ENCODE measurements around the gene CABP2. TPM values are rescaled to one million over a fixed set of nuclear protein-coding genes. Genes with fewer than 3 reads are reported as not detected.
"Not testable (repeated sequence)": the region's sequence is repeated elsewhere in the genome, so short reads cannot be mapped to it uniquely, and the experiment has no call there.

Gene CABP2
- total RNA-seq, 1 donor from 2014 or later, result not detected

DNA sequence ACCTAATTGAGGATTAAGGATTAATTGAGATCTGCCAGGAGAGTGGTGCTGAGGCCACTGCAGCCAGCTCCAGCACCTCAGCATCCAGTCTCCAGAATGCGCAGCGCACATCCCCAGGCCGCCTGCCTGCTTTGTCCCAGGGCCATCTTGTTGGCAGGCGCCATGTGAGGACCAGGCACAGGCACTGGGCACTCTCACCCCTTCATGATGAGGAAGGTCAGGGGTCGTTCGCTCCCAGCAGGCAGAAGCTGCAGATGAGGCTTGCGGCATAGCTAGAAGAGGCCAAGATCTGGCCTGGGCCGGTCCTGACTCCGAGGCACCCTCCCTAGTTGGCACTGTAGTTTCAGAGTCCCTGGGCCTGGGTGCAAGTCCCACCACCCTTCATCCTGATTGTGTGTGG lies 6.4 kb downstream of the CABP2 start:
- no peaks in the 10 kb centered on the region for H3K9me3 Mint-ChIP-seq (ENCODE audit: unreplicated experiment)
- H3K36me3 Mint-ChIP-seq (ENCODE audit: unreplicated experiment), result no peaks in the 10 kb centered on the region
- no peak for DNase-seq (ENCODE audit: extremely low spot score, unreplicated experiment)
- TF ChIP-seq, protein P1, sequence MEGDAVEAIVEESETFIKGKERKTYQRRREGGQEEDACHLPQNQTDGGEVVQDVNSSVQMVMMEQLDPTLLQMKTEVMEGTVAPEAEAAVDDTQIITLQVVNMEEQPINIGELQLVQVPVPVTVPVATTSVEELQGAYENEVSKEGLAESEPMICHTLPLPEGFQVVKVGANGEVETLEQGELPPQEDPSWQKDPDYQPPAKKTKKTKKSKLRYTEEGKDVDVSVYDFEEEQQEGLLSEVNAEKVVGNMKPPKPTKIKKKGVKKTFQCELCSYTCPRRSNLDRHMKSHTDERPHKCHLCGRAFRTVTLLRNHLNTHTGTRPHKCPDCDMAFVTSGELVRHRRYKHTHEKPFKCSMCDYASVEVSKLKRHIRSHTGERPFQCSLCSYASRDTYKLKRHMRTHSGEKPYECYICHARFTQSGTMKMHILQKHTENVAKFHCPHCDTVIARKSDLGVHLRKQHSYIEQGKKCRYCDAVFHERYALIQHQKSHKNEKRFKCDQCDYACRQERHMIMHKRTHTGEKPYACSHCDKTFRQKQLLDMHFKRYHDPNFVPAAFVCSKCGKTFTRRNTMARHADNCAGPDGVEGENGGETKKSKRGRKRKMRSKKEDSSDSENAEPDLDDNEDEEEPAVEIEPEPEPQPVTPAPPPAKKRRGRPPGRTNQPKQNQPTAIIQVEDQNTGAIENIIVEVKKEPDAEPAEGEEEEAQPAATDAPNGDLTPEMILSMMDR (IDR thresholded peaks at IDR 0.05), result no peak
- H3K4me1 Mint-ChIP-seq (ENCODE audit: unreplicated experiment), result no peaks in the 10 kb centered on the region
- no peak overlapping the region for H3K27ac Mint-ChIP-seq (ENCODE audit: unreplicated experiment)
- peaks cover 30% of the 10 kb centered on the region for H3K27me3 Mint-ChIP-seq (ENCODE audit: unreplicated experiment)
- H3K4me3 Mint-ChIP-seq (ENCODE audit: unreplicated experiment), result no peak overlapping the region

DNA sequence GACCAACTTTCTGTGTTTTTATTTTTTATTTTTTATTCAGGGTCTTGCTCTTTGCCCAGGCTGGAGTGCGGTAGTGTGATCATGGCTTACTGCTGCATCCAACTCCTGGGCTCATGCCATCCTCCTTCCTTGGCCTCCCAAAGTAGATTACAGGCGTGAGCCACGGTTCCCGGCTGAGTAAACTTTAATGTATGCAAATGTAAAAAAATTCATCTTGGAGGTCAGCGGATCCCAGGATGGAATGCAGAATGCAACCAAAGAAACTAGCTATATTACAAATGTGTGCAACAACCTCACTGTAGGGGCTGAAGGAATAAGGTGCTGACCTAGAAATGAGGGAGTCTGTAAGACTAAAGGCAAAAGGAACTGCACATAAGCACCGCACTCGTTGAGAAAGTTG lies 9.1 kb downstream of the CABP2 start:
- TF ChIP-seq, protein P1 (IDR thresholded peaks at IDR 0.05), result no peak
- Mint-ChIP-seq H3K36me3 (ENCODE audit: unreplicated experiment) (no peaks in the 10 kb centered on the region), H3K4me1 (ENCODE audit: unreplicated experiment) (peaks cover under 1% of the 10 kb centered on the region), H3K9me3 (ENCODE audit: unreplicated experiment) (no peaks in the 10 kb centered on the region), H3K27ac (ENCODE audit: unreplicated experiment) (no peak overlapping the region), H3K27me3 (ENCODE audit: unreplicated experiment) (peaks cover 46% of the 10 kb centered on the region), H3K4me3 (ENCODE audit: unreplicated experiment) (no peak overlapping the region)
- no peak for DNase-seq (ENCODE audit: extremely low spot score, unreplicated experiment)

DNA sequence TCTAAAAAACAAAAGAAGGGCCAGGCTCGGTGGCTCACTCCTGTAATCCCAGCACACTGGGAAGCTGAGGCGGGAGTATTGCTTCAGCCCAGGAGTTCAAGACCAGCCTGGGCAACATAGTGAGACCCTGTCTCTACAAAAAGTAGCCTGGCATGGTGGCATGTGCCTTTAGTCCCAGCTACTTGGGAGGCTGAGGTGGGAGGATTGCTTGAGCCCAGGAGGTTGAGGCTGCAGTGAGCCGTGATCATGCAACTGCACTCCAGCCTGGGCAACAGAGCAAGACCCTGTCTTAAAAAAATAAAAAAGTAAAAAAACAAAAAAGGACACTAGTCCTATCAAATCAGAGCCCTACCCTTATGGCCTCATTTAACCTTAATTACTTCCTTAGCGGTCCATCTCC lies 11.7 kb downstream of the CABP2 start:
- not testable (repeated sequence) for H3K4me3 Mint-ChIP-seq (ENCODE audit: unreplicated experiment); DNase-seq (ENCODE audit: extremely low spot score, unreplicated experiment); H3K36me3 Mint-ChIP-seq (ENCODE audit: unreplicated experiment); H3K27ac Mint-ChIP-seq (ENCODE audit: unreplicated experiment); H3K9me3 Mint-ChIP-seq (ENCODE audit: unreplicated experiment)
- H3K27me3 Mint-ChIP-seq (ENCODE audit: unreplicated experiment), result peaks cover 40% of the 10 kb centered on the region
- peaks cover 16% of the 10 kb centered on the region for H3K4me1 Mint-ChIP-seq (ENCODE audit: unreplicated experiment)

DNA sequence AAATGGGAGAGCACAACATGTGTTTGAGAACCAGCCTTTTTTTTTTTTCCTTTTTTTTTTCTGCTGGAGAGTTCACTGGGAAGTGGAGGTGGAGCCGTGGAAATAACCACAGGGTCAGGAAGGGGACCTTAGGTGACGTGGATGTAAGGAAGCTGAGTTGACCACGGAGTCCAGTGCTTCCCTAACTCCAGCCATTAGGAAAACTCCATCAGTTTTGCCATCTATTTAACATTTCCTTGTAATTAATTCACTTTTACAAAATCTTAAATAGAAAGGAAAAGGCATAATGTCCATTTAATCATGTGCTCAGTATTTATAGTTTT lies 13.3 kb downstream of the CABP2 start:
- H3K9me3 Mint-ChIP-seq (ENCODE audit: unreplicated experiment), result no peaks in the 10 kb centered on the region
- H3K4me1 Mint-ChIP-seq (ENCODE audit: unreplicated experiment), result peaks cover 28% of the 10 kb centered on the region
- DNase-seq (ENCODE audit: extremely low spot score, unreplicated experiment), result no peak
- no peak overlapping the region for H3K27ac Mint-ChIP-seq (ENCODE audit: unreplicated experiment)
- peaks cover 32% of the 10 kb centered on the region for H3K27me3 Mint-ChIP-seq (ENCODE audit: unreplicated experiment)
- peak overlapping the region; percentile 53 for H3K4me3 Mint-ChIP-seq (ENCODE audit: unreplicated experiment)
- TF ChIP-seq, protein P1 (IDR thresholded peaks at IDR 0.05), result no peak
- H3K36me3 Mint-ChIP-seq (ENCODE audit: unreplicated experiment), result no peaks in the 10 kb centered on the region

DNA sequence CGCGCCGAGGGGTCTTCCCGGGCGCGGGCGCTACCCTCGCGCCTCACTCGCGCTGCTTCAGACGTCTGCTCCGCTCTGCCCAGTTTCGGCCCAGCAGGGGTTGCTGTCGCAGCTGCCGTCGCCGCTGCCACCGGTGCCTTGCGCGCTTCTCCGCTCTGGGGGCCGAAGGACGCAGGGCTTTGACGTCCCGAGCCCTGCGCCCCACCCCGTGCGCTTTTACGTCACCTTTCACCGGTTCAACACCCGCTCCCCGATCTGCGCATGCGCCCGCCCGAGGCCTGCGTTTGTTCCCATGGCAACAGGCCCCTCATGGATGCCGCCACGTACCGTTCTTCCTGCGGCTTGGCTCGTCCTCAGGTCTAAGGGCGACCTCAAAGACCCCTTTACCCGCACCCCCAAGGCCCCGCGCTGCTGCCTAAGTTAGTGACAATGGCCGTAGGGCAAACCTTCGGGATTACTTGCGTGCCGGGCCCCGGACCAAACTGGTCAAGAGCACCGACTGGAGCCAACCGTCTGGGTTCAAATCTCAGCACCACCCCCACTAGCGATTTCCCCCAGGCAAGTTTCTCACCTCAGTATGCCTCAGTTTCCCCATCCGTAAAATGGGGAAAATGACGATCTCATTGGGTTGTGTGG lies 14.6 kb downstream of the CABP2 start:
- Mint-ChIP-seq H3K9me3 (ENCODE audit: unreplicated experiment) (no peaks in the 10 kb centered on the region), H3K27me3 (ENCODE audit: unreplicated experiment) (peaks cover 23% of the 10 kb centered on the region), H3K27ac (ENCODE audit: unreplicated experiment) (peak overlapping the region; percentile 95), H3K36me3 (ENCODE audit: unreplicated experiment) (no peaks in the 10 kb centered on the region), H3K4me3 (ENCODE audit: unreplicated experiment) (peak overlapping the region; percentile 79), H3K4me1 (ENCODE audit: unreplicated experiment) (peaks cover 32% of the 10 kb centered on the region)
- TF ChIP-seq, protein P1 (IDR thresholded peaks at IDR 0.05), result no peak
- DNase-seq (ENCODE audit: extremely low spot score, unreplicated experiment), result peak; percentile 99
